ENCODE measurements around the gene NRG3.

- TF ChIP-seq CTCF (IDR thresholded peaks at IDR 0.05) (no peak), POLR2A (IDR thresholded peaks at IDR 0.05) (no peak)
Measured at GRCh38 chr10:82249141-82249540, 374.1 kb downstream of the NRG3 start.
